ENCODE results near the gene FIP1L1. TPM values are rescaled to one million over a fixed set of nuclear protein-coding genes. Genes with fewer than 3 reads are reported as not detected.
A peak's percentile ranks its signal among the peaks of the same experiment; 100 is the strongest.

FIP1L1 gene
- total and polyA plus RNA-seq, 2 donors (not counting 3 experiments of a cell fraction or from before 2014, with no cell fraction given): 18.9 to 51.9 TPM

DNA sequence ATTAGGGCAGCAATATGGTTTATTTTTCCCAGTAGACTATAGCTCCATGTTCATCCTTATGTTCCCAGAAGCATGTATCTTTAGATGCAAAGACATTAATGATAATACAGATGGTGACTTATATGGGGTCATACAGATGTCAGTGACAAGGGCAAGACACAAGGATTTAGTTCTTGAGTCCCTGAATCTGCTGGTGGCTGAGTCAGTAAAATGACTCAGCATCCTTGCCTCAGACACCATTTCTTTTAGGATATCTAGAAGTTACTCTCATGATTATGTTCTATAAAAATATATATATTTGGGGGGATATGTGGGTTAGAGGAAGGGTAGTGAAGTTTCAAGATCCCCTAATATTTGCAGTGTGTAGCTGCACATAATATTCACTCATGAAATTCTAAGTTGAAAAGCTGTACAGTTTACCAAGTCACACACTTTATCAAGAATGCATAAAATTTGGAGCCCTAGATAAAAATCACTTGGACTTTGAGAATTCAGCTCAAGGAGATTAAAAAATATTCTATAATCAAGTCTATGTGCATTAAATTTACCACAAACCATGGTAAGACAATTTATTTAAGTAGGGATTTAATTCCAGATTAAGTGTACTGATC, 111.9 kb downstream of the FIP1L1 start:
- Histone ChIP-seq H3K27me3 (ENCODE audit: control insufficient read depth in 2 of 2, insufficient read depth in 2 of 2, low read length in 2 of 2) (peaks cover 0 to 2% of the 10 kb centered on the region in 2 experiments), H3K4me3 (replicated peaks in 1 of 3; ENCODE audit: insufficient read depth in 1 of 3, low read depth in 1 of 3, low read length in 3 of 3) (no peak overlapping the region), H2AFZ (ENCODE audit: low read depth, low read length) (no peak overlapping the region), H3K9me1 (replicated peaks; ENCODE audit: control insufficient read depth, extremely low read depth, insufficient read depth, low read length) (no peaks in the 10 kb centered on the region), H3K27ac (ENCODE audit: insufficient read depth, low read depth, low read length) (no peak overlapping the region), H3K9me3 (replicated peaks; ENCODE audit: control insufficient read depth, insufficient read depth, low read length) (no peaks in the 10 kb centered on the region), H3K36me3 (ENCODE audit: control insufficient read depth in 2 of 2, extremely low read depth in 1 of 2, insufficient read depth in 2 of 2, low read length in 2 of 2) (no peaks in the 10 kb centered on the region), H3K4me1 (ENCODE audit: control insufficient read depth, extremely low read depth, insufficient read depth, low read length) (peaks cover 6% of the 10 kb centered on the region), H3K79me2 (ENCODE audit: control insufficient read depth, insufficient read depth, low read length) (no peaks in the 10 kb centered on the region), H3K4me2 (ENCODE audit: insufficient read depth, low read length) (no peak overlapping the region), H3K9ac (replicated peaks; ENCODE audit: extremely low read depth, insufficient read depth, low read length) (no peak overlapping the region), H4K20me1 (replicated peaks; ENCODE audit: control insufficient read depth, extremely low read depth, insufficient read depth, low read length) (no peaks in the 10 kb centered on the region)
- ChIA-PET CTCF (interaction anchor here (1.0 to 4.2 kb wide), 13 partner anchors 10 to 744 kb away, joined by 3 to 35 read pairs (median 8); no protein-coding TSS in a partner anchor), POLR2A (no interaction called here)
- peak; percentile 75 for TF ChIP-seq FOS (IDR thresholded peaks at IDR 0.05; ENCODE audit: borderline replicate concordance, insufficient read depth, low read length)
- TF ChIP-seq, protein P1, sequence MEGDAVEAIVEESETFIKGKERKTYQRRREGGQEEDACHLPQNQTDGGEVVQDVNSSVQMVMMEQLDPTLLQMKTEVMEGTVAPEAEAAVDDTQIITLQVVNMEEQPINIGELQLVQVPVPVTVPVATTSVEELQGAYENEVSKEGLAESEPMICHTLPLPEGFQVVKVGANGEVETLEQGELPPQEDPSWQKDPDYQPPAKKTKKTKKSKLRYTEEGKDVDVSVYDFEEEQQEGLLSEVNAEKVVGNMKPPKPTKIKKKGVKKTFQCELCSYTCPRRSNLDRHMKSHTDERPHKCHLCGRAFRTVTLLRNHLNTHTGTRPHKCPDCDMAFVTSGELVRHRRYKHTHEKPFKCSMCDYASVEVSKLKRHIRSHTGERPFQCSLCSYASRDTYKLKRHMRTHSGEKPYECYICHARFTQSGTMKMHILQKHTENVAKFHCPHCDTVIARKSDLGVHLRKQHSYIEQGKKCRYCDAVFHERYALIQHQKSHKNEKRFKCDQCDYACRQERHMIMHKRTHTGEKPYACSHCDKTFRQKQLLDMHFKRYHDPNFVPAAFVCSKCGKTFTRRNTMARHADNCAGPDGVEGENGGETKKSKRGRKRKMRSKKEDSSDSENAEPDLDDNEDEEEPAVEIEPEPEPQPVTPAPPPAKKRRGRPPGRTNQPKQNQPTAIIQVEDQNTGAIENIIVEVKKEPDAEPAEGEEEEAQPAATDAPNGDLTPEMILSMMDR (IDR thresholded peaks at IDR 0.05; ENCODE audit: extremely low read depth in 1 of 2, insufficient read depth in 1 of 2, low read depth in 1 of 2, low read length in 2 of 2): no peak
- TF ChIP-seq POLR2A (IDR thresholded peaks at IDR 0.05; ENCODE audit: low read depth, low read length): no peak
- no peak for TF ChIP-seq GATA2 (IDR thresholded peaks at IDR 0.05; ENCODE audit: insufficient read depth, insufficient read length, low read depth, low read length)
- TF ChIP-seq, protein P2, sequence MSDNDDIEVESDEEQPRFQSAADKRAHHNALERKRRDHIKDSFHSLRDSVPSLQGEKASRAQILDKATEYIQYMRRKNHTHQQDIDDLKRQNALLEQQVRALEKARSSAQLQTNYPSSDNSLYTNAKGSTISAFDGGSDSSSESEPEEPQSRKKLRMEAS (IDR thresholded peaks at IDR 0.05; ENCODE audit: insufficient read depth, insufficient read length): no peak
- peak; percentile 13 for DNase-seq (ENCODE audit: low read depth, low spot score)
- FAIRE-seq: peak; percentile 67
- BruUV-seq (replicated peaks): no TSS peak
- dilution Hi-C loops (cut with MboI; ENCODE audit: extremely low pct_ligation_motif_present, low sequenced_read_pairs): no loop called here
- intact Hi-C loops (cut with micrococcal nuclease): no loop called here

Measured in endothelial cell of umbilical vein (primary cell).